ENCODE data around the gene LONP2. TPM values are rescaled to one million over a fixed set of nuclear protein-coding genes. Genes with fewer than 3 reads are reported as not detected.

The LONP2 gene
- polyA plus RNA-seq, 3 donors: 21.5 to 35.6 (median 26.0) TPM

- no peaks in the 10 kb centered on the region for H3K27me3 Mint-ChIP-seq (ENCODE audit: low read depth in 3 of 3)
- Histone ChIP-seq H3K4me2 (replicated peaks; ENCODE audit: extremely low read depth, low read length, poor library complexity, severe bottlenecking) (no peak overlapping the region), H3K9ac (ENCODE audit: insufficient read depth, low read length, poor library complexity, severe bottlenecking) (no peak overlapping the region), H3K27ac (ENCODE audit: low read depth in 1 of 2, low read length in 2 of 2) (no peak overlapping the region), H3K79me2 (ENCODE audit: insufficient read depth, low read length) (peaks cover 28% of the 10 kb centered on the region), H2AFZ (ENCODE audit: insufficient read depth, low read depth, low read length, poor library complexity, severe bottlenecking) (no peak overlapping the region), H3K4me3 (replicated peaks in 1 of 3; ENCODE audit: low read depth in 2 of 3, low read length in 3 of 3) (no peak overlapping the region), H3K36me3 (replicated peaks in 1 of 2; ENCODE audit: control insufficient read depth in 1 of 2, insufficient read depth in 2 of 2, low read length in 2 of 2) (no peaks in the 10 kb centered on the region), H3K4me1 (ENCODE audit: control insufficient read depth in 1 of 2, insufficient read depth in 2 of 2, low read length in 2 of 2) (peaks cover 41 to 60% of the 10 kb centered on the region in 2 donors), H4K20me1 (ENCODE audit: insufficient read depth, low read length) (peaks cover 27% of the 10 kb centered on the region), H3K9me3 (replicated peaks in 1 of 2; ENCODE audit: control insufficient read depth in 1 of 2, insufficient read depth in 1 of 2, low read length in 2 of 2) (no peaks in the 10 kb centered on the region), H3K27me3 (ENCODE audit: control insufficient read depth in 2 of 2, insufficient read depth in 2 of 2, low read length in 2 of 2) (no peaks in the 10 kb centered on the region)
- intact Hi-C loops (cut with micrococcal nuclease): loop anchor here in 1 of 2 donors (5.0 to 10.0 kb wide), 3 partner anchors 34 to 238 kb away; no protein-coding TSS in a partner anchor
- no peak overlapping the region for H3K4me3 Mint-ChIP-seq
- peak overlapping the region in 4 of 7 donors; percentile 15 to 68 (median 42) for H3K27ac Mint-ChIP-seq
- DNase-seq: no peak
- no peaks in the 10 kb centered on the region for H3K36me3 Mint-ChIP-seq
- TF ChIP-seq CTCF (IDR thresholded peaks at IDR 0.05): no peak
- WGBS (ENCODE audit: insufficient coverage): 93% methylated on average over 12 of the region's 17 CpGs
- H3K9me3 Mint-ChIP-seq: peaks cover 0 to 3% (median 0%) of the 10 kb centered on the region in 7 donors
- H3K4me1 Mint-ChIP-seq: peaks cover 43% of the 10 kb centered on the region
Observed at GRCh38 chr16:48386559-48387312, 142.6 kb downstream of the LONP2 start.

- TF ChIP-seq CTCF (IDR thresholded peaks at IDR 0.05): no peak
Observed at GRCh38 chr16:48392407-48392806, 148.3 kb downstream of the LONP2 start.

More at GRCh38 chr16:48392407-48392806, 148.3 kb downstream of the LONP2 start:
- H3K27me3 Mint-ChIP-seq (ENCODE audit: low read depth in 3 of 3): no peaks in the 10 kb centered on the region
- WGBS (ENCODE audit: insufficient coverage): 100% methylated on average over 1 of the region's 5 CpGs
- Histone ChIP-seq H3K4me3 (replicated peaks in 1 of 3; ENCODE audit: low read depth in 2 of 3, low read length in 3 of 3) (no peak overlapping the region), H4K20me1 (ENCODE audit: insufficient read depth, low read length) (no peaks in the 10 kb centered on the region), H3K4me1 (ENCODE audit: control insufficient read depth in 1 of 2, insufficient read depth in 2 of 2, low read length in 2 of 2) (peaks cover 18 to 21% of the 10 kb centered on the region in 2 donors), H3K4me2 (replicated peaks; ENCODE audit: extremely low read depth, low read length, poor library complexity, severe bottlenecking) (no peak overlapping the region), H3K9ac (ENCODE audit: insufficient read depth, low read length, poor library complexity, severe bottlenecking) (no peak overlapping the region), H2AFZ (ENCODE audit: insufficient read depth, low read depth, low read length, poor library complexity, severe bottlenecking) (no peak overlapping the region), H3K9me3 (replicated peaks in 1 of 2; ENCODE audit: control insufficient read depth in 1 of 2, insufficient read depth in 1 of 2, low read length in 2 of 2) (no peaks in the 10 kb centered on the region), H3K36me3 (replicated peaks in 1 of 2; ENCODE audit: control insufficient read depth in 1 of 2, insufficient read depth in 2 of 2, low read length in 2 of 2) (no peaks in the 10 kb centered on the region), H3K79me2 (ENCODE audit: insufficient read depth, low read length) (no peaks in the 10 kb centered on the region), H3K27me3 (ENCODE audit: control insufficient read depth in 2 of 2, insufficient read depth in 2 of 2, low read length in 2 of 2) (no peaks in the 10 kb centered on the region), H3K27ac (ENCODE audit: low read depth in 1 of 2, low read length in 2 of 2) (no peak overlapping the region)
- H3K9me3 Mint-ChIP-seq: peaks cover 0 to 3% (median 0%) of the 10 kb centered on the region in 7 donors
- no peak overlapping the region for H3K4me3 Mint-ChIP-seq
- H3K36me3 Mint-ChIP-seq: no peaks in the 10 kb centered on the region
- no peak overlapping the region for H3K27ac Mint-ChIP-seq
- peaks cover 20% of the 10 kb centered on the region for H3K4me1 Mint-ChIP-seq
- no peak for DNase-seq
- intact Hi-C loops (cut with micrococcal nuclease): no loop called here
